RWPE1 (cell line): ENCODE results near the gene AJAP1.

Experiments
- CTCF ChIA-PET: fragments of 350-600 bp; sonication (Branson Sonifier 250); formaldehyde crosslinking; extraction: SDS; loops from one replicate; lab custom pipeline; 2021; lab: Yijun Ruan, JAX
- POLR2A ChIA-PET: fragments of 400-600 bp; formaldehyde crosslinking; extraction: SDS; loops from one replicate; lab custom pipeline; 2020; ENCODE audit warnings: antibody characterized with exemption; ENCODE audit not compliant: low non-redundant PET; lab: Yijun Ruan, JAX
- DNase-seq: peaks from one replicate; pipeline ENCODE4 v3.0.0; 2012; ENCODE audit warnings: low spot score
- H3K27ac ChIP-seq: fragments of 450-650 bp; 2 replicates; pipeline ENCODE4 v1.5.1; 2017
- CTCF ChIP-seq: fragments of 450-650 bp; conservative IDR thresholded peaks from 2 replicates; pipeline ENCODE4 v1.5.1; 2017; ENCODE audit warnings: low read depth, mild to moderate bottlenecking

The AJAP1 gene

GRCh38 chr1:4658643-4659628 lies 4.5 kb downstream of the AJAP1 start:
- H3K27ac ChIP-seq = no peak overlapping the region
- no peak for TF ChIP-seq CTCF
- ChIA-PET POLR2A (no interaction called here), CTCF (interaction anchor here (0.5 to 0.9 kb wide), 4 partner anchors 9 to 674 kb away, joined by 3 to 4 read pairs (median 3); no protein-coding TSS in a partner anchor)
- DNase-seq = no peak

- no peak for TF ChIP-seq CTCF
- ChIA-PET CTCF (no interaction called here), POLR2A (no interaction called here)
- no peak overlapping the region for H3K27ac ChIP-seq
- no peak for DNase-seq
Measured at GRCh38 chr1:4660917-4661594, 6.6 kb downstream of the AJAP1 start.

- no peak for TF ChIP-seq CTCF
- CTCF ChIA-PET = no interaction called here
- no peak for DNase-seq
- POLR2A ChIA-PET = no interaction called here
- no peak overlapping the region for H3K27ac ChIP-seq
Measured at GRCh38 chr1:4661595-4661917, 7.1 kb downstream of the AJAP1 start.

GRCh38 chr1:4662168-4662567 lies 7.8 kb downstream of the AJAP1 start:
- POLR2A ChIA-PET = no interaction called here
- CTCF ChIA-PET = no interaction called here
- TF ChIP-seq CTCF = no peak
- no peak for DNase-seq
- no peak overlapping the region for H3K27ac ChIP-seq

GRCh38 chr1:4662723-4663122 lies 8.3 kb downstream of the AJAP1 start:
- DNase-seq = no peak
- H3K27ac ChIP-seq = no peak overlapping the region
- ChIA-PET POLR2A (no interaction called here), CTCF (no interaction called here)
- TF ChIP-seq CTCF = no peak

- no peak for DNase-seq
- ChIA-PET CTCF (interaction anchor here (0.6 to 2.0 kb wide), 2 partner anchors 8 to 563 kb away, joined by 3 to 18 read pairs; no protein-coding TSS in a partner anchor), POLR2A (no interaction called here)
- TF ChIP-seq CTCF = no peak
- H3K27ac ChIP-seq = no peak overlapping the region
Measured at GRCh38 chr1:4664095-4664494, 9.7 kb downstream of the AJAP1 start.
